Testis (tissue), 2 donors: Measurements from ENCODE around the gene COL21A1.
"Not testable (repeated sequence)": the region's sequence is repeated elsewhere in the genome, so short reads cannot be mapped to it uniquely, and the experiment has no call there.

ENCODE experiments used
- CTCF ChIP-seq, 3 experiments: fragments of 450-650 bp in 2 of 3; fragments of 200-600 bp in 1 of 3; sonication (generic) in 1 of 3; IDR thresholded peaks; one replicate each; pipeline ENCODE4 v1.5.1; 2016 to 2019; ENCODE audit warnings: antibody characterized with exemption in 3 of 3, mild to moderate bottlenecking in 2 of 3, moderate library complexity in 1 of 3
- POLR2A ChIP-seq: fragments of 450-650 bp; IDR thresholded peaks from one replicate; pipeline ENCODE4 v1.6.1; 2017; ENCODE audit warnings: antibody characterized with exemption, mild to moderate bottlenecking, moderate library complexity

- not testable (repeated sequence) for TF ChIP-seq CTCF (IDR thresholded peaks at IDR 0.05); POLR2A
Observed at GRCh38 chr6:56260593-56260992, 13.2 kb upstream of the COL21A1 start.
